ENCODE results near the gene ABCG2. TPM values are rescaled to one million over a fixed set of nuclear protein-coding genes. Genes with fewer than 3 reads are reported as not detected.

ABCG2 gene
- total and polyA plus RNA-seq, 2 of the 8 experiments (the other 6 are each of a cell fraction or from before 2014, with no cell fraction given), result 2.4 to 4.6 TPM

- no peaks in the 10 kb centered on the region for H3K79me1 ChIP-seq (ENCODE audit: low read depth, low read length)
- no peak overlapping the region for H2BK120ac ChIP-seq (replicated peaks; ENCODE audit: low read depth, low read length)
- no peak for DNase-seq (ENCODE audit: low read depth in 1 of 2, low spot score in 2 of 2)
- no peak overlapping the region for H3K4me3 ChIP-seq (ENCODE audit: extremely low read depth in 1 of 4, insufficient read depth in 2 of 4, low read depth in 3 of 4, low read length in 4 of 4)
- H3K79me2 ChIP-seq (ENCODE audit: control insufficient read depth in 1 of 2, insufficient read depth in 2 of 2, low read length in 2 of 2), result no peaks in the 10 kb centered on the region
- H3K4me1 ChIP-seq (replicated peaks in 1 of 4; ENCODE audit: control insufficient read depth in 3 of 4, insufficient read depth in 4 of 4, low read length in 3 of 4), result no peaks in the 10 kb centered on the region
- no peak overlapping the region for H2BK20ac ChIP-seq (ENCODE audit: low read length)
- no peaks in the 10 kb centered on the region for H4K20me1 ChIP-seq (replicated peaks in 1 of 2; ENCODE audit: control insufficient read depth in 1 of 2, insufficient read depth in 2 of 2, low read length in 2 of 2)
- ChIA-PET POLR2A (ENCODE audit: partially characterized antibody) (no interaction called here), CTCF (ENCODE audit: partially characterized antibody) (interaction anchor here (1.1 kb wide), 1 partner anchor 120 kb away, joined by 4 read pairs; no protein-coding TSS in a partner anchor)
- no peak overlapping the region for H2BK12ac ChIP-seq (ENCODE audit: low read depth, low read length)
- H3K27me3 ChIP-seq (replicated peaks in 1 of 4; ENCODE audit: control insufficient read depth in 3 of 4, extremely low read depth in 1 of 4, insufficient read depth in 3 of 4, low read length in 3 of 4), result peaks cover 0 to 1% (median 0%) of the 10 kb centered on the region in 4 experiments; a peak in 1 of 7 replicates
- H3K4ac ChIP-seq (replicated peaks; ENCODE audit: insufficient read length, low read depth, low read length), result no peak overlapping the region
- no peak overlapping the region for H4K5ac ChIP-seq (ENCODE audit: insufficient read length, low read depth, low read length)
- H3K36me3 ChIP-seq (ENCODE audit: control insufficient read depth in 2 of 4, insufficient read depth in 4 of 4, low read length in 3 of 4), result no peaks in the 10 kb centered on the region
- no peak for FAIRE-seq
- H2AK5ac ChIP-seq (ENCODE audit: low read depth, low read length), result no peak overlapping the region
- H3K56ac ChIP-seq (replicated peaks; ENCODE audit: insufficient read length, low read depth, low read length), result no peak overlapping the region
- no peak overlapping the region for H2BK15ac ChIP-seq (ENCODE audit: low read length)
- no peaks in the 10 kb centered on the region for H3K9me3 ChIP-seq (ENCODE audit: insufficient read depth in 2 of 2, low read depth in 1 of 2, low read length in 1 of 2)
- no peak overlapping the region for H3K14ac ChIP-seq (ENCODE audit: insufficient read length)
- no peak overlapping the region for H3K4me2 ChIP-seq (ENCODE audit: insufficient read depth in 1 of 2, low read depth in 2 of 2, low read length in 2 of 2)
- no peak overlapping the region for H3K18ac ChIP-seq (ENCODE audit: extremely low read depth, low read length)
- H3K27ac ChIP-seq (ENCODE audit: low read depth, low read length), result no peak overlapping the region
- no peak overlapping the region for H3K9ac ChIP-seq (replicated peaks in 1 of 4; ENCODE audit: extremely low read depth in 1 of 4, low read depth in 3 of 4, low read length in 3 of 4)
- no peak overlapping the region for H2AFZ ChIP-seq (ENCODE audit: low read length)
- no peak overlapping the region for H4K91ac ChIP-seq (replicated peaks; ENCODE audit: insufficient read length, low read length)
- H3K23ac ChIP-seq (ENCODE audit: insufficient read length), result no peak overlapping the region
- H3K23me2 ChIP-seq (ENCODE audit: low read depth, low read length), result no peaks in the 10 kb centered on the region
- H2BK5ac ChIP-seq (ENCODE audit: low read depth, low read length), result no peak overlapping the region
- H4K8ac ChIP-seq (ENCODE audit: extremely low read depth, insufficient read depth, low read length), result no peak overlapping the region
- no peak for TF ChIP-seq HDAC2 (IDR thresholded peaks at IDR 0.05; ENCODE audit: borderline replicate concordance in 1 of 2, low read depth in 2 of 2, low read length in 2 of 2)
- no peak for TF ChIP-seq MAX (IDR thresholded peaks at IDR 0.05)
- no peak for TF ChIP-seq ASH2L (IDR thresholded peaks at IDR 0.05; ENCODE audit: low read length)
- TF ChIP-seq JUN (IDR thresholded peaks at IDR 0.05; ENCODE audit: low read depth, low read length), result no peak
- TF ChIP-seq CEBPB (IDR thresholded peaks at IDR 0.05; ENCODE audit: low read depth, low read length), result no peak
- no peak for TF ChIP-seq SIN3A (conservative IDR thresholded peaks at IDR 0.05 in 1 of 2, IDR thresholded peaks at IDR 0.05 in 1 of 2; ENCODE audit: low read depth in 1 of 2, low read length in 2 of 2)
- no peak for TF ChIP-seq POLR2AphosphoS5 (IDR thresholded peaks at IDR 0.05; ENCODE audit: low read depth, low read length)
- no peak for TF ChIP-seq TAF1 (IDR thresholded peaks at IDR 0.05; ENCODE audit: low read depth, low read length)
- TF ChIP-seq RXRA (IDR thresholded peaks at IDR 0.05; ENCODE audit: insufficient read depth, low read depth, low read length), result no peak
- no peak for TF ChIP-seq RFX5 (IDR thresholded peaks at IDR 0.05; ENCODE audit: borderline replicate concordance, low read depth, low read length)
- TF ChIP-seq CTBP2 (IDR thresholded peaks at IDR 0.05; ENCODE audit: borderline replicate concordance, insufficient read depth, insufficient read length, low read length), result no peak
Measured at GRCh38 chr4:88090898-88091297, 67.5 kb downstream of the ABCG2 start.
